Measurements from ENCODE around the gene MOV10L1. TPM values are rescaled to one million over a fixed set of nuclear protein-coding genes. Genes with fewer than 3 reads are reported as not detected.

MOV10L1 gene
- total RNA-seq, 1 donor from 2014 or later = 1.1 TPM

DNA sequence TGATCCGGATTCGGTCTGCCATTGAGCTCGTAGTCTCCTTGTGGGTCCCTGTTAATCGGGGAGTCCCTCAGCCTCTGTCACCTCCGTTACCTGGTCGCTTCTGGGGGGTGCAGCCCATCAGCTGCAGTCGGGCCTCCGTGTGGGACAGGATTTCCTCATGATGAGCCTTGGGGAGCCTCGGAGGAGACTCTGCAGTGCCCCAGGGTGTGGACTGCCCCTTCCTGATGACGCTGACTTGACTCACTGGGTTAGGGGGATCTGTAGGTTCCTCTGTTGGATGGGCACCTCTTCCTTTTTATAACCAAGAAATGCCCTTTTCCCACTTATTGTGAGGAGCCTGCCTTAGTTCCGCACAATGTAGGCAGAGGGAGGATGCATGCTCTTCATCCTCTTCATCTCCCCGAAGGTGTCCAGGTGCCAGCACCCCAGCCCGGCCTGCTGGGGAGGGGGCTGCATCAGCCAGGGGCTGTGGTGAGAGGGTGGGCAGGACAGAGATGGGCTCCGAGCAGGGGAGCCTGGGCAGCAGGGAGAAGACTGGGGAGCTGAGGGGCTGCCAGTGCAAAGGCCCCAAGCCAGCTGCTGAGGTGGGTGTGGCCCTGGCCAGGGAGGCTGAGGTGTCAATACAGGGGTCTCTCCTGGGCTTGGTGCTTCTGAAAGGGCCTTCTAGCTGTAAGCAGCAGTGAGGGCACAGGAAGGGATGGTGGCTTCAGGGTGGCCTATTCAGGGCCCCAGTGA is 18.2 kb upstream of the MOV10L1 start:
- TF ChIP-seq, protein P1, sequence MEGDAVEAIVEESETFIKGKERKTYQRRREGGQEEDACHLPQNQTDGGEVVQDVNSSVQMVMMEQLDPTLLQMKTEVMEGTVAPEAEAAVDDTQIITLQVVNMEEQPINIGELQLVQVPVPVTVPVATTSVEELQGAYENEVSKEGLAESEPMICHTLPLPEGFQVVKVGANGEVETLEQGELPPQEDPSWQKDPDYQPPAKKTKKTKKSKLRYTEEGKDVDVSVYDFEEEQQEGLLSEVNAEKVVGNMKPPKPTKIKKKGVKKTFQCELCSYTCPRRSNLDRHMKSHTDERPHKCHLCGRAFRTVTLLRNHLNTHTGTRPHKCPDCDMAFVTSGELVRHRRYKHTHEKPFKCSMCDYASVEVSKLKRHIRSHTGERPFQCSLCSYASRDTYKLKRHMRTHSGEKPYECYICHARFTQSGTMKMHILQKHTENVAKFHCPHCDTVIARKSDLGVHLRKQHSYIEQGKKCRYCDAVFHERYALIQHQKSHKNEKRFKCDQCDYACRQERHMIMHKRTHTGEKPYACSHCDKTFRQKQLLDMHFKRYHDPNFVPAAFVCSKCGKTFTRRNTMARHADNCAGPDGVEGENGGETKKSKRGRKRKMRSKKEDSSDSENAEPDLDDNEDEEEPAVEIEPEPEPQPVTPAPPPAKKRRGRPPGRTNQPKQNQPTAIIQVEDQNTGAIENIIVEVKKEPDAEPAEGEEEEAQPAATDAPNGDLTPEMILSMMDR (IDR thresholded peaks at IDR 0.05) = no peak
- Mint-ChIP-seq H3K4me1 (ENCODE audit: low read depth) (no peaks in the 10 kb centered on the region), H3K9me3 (ENCODE audit: low read depth) (no peaks in the 10 kb centered on the region), H3K27me3 (ENCODE audit: low read depth) (peaks cover 1% of the 10 kb centered on the region), H3K4me3 (ENCODE audit: unreplicated experiment) (no peak overlapping the region), H3K27ac (ENCODE audit: unreplicated experiment) (no peak overlapping the region), H3K36me3 (ENCODE audit: low read depth) (no peaks in the 10 kb centered on the region)
- peak; percentile 73 for DNase-seq (ENCODE audit: low spot score)

DNA sequence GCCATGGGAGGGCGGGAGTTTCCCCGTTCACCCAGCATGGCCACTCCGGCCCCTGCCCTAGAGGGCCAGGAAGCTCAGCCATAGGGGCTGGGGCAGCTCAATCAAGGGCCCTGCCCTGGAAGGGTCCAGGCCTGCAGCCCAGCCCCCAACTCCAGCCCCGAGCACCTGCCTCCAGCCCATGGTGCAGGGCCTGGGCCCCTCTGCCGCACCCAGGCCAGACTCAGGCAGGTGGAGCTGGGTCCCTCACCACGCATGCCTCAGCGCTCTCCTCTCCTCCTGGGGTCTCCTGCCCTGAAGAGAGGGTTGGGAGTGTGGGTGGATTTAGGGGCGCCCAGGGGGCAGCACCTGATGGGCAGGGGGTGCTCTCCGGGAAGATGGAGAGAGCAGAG is 17.6 kb upstream of the MOV10L1 start:
- H3K9me3 Mint-ChIP-seq (ENCODE audit: low read depth) = no peaks in the 10 kb centered on the region
- TF ChIP-seq, protein P1 (IDR thresholded peaks at IDR 0.05) = no peak
- H3K4me1 Mint-ChIP-seq (ENCODE audit: low read depth) = no peaks in the 10 kb centered on the region
- no peak overlapping the region for H3K27ac Mint-ChIP-seq (ENCODE audit: unreplicated experiment)
- H3K36me3 Mint-ChIP-seq (ENCODE audit: low read depth) = no peaks in the 10 kb centered on the region
- peak; percentile 68 for DNase-seq (ENCODE audit: low spot score)
- H3K4me3 Mint-ChIP-seq (ENCODE audit: unreplicated experiment) = no peak overlapping the region
- peaks cover 1% of the 10 kb centered on the region for H3K27me3 Mint-ChIP-seq (ENCODE audit: low read depth)

DNA sequence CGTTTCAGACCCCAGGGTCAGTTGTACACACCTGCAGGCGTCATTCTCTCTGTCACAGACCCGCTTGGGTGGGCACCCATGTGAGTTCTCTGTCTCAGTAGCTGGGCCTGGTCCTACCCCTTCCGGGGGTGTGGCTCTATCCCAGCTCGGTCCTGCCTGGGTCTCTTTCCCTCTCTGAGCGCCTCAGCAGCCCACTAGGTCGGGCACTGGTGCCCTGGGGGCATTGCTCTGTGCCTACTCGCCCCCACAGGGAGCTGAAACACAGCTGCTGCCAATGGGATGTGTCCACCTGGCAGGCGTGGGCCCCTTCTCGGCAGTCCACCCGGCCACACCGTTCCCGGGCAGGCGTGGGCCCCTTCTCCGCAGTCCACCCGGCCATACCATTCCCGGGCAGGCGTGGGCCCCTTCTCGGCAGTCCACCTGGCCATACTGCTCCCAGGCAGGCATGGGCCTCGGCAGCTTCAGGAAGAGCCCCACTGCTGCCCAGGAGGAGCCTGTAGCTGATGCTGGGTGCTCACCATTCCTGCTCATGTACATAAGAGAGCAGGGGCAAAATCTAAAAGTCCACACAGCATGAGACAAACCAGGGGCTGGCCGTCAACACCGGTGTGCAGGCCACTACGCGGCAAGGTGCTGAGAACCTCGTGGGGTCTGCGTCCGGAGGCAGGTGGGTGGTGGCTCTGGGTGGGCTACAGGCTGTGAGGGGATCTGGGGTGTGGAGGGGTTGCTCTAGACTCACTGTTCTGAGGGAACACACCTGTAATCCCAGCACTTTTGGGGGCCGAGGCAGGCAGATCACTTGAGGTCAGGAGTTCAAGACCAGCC is 16.9 kb upstream of the MOV10L1 start:
- H3K4me3 Mint-ChIP-seq (ENCODE audit: unreplicated experiment) = no peak overlapping the region
- no peaks in the 10 kb centered on the region for H3K4me1 Mint-ChIP-seq (ENCODE audit: low read depth)
- no peaks in the 10 kb centered on the region for H3K36me3 Mint-ChIP-seq (ENCODE audit: low read depth)
- no peaks in the 10 kb centered on the region for H3K9me3 Mint-ChIP-seq (ENCODE audit: low read depth)
- H3K27ac Mint-ChIP-seq (ENCODE audit: unreplicated experiment) = no peak overlapping the region
- no peak for DNase-seq (ENCODE audit: low spot score)
- H3K27me3 Mint-ChIP-seq (ENCODE audit: low read depth) = no peaks in the 10 kb centered on the region
- TF ChIP-seq, protein P1 (IDR thresholded peaks at IDR 0.05) = no peak

DNA sequence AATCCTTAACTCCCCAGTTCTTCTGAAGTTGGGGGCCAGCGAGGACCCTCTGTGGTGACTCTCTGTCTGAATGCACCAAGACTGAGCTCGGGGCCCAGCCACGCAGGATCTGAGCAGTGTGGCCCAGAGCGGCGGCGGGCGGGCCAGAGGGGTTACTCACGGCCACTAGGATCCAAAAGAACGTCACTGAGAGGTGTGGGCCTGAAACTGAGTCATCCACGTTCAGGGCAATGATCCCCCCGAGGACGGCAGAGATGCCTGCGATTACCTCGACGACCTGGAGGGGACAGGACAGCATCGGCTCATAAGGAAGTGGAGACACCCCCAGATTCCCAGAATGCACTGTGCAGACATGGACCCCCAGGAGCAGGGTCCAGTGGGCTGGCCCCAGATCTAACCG is 15.8 kb upstream of the MOV10L1 start:
- Mint-ChIP-seq H3K9me3 (ENCODE audit: low read depth) (no peaks in the 10 kb centered on the region), H3K4me1 (ENCODE audit: low read depth) (no peaks in the 10 kb centered on the region), H3K27me3 (ENCODE audit: low read depth) (no peaks in the 10 kb centered on the region), H3K27ac (ENCODE audit: unreplicated experiment) (no peak overlapping the region), H3K4me3 (ENCODE audit: unreplicated experiment) (no peak overlapping the region), H3K36me3 (ENCODE audit: low read depth) (no peaks in the 10 kb centered on the region)
- TF ChIP-seq, protein P1 (IDR thresholded peaks at IDR 0.05) = no peak
- DNase-seq (ENCODE audit: low spot score) = no peak
